ENCODE measurements around the gene ZNF276. TPM values are rescaled to one million over a fixed set of nuclear protein-coding genes. Genes with fewer than 3 reads are reported as not detected.

Gene ZNF276
- polyA plus RNA-seq, 1 of the 3 experiments (the other 2 are of a cell fraction), result 24.9 TPM

- Histone ChIP-seq H3K27ac (ENCODE audit: low read depth in 2 of 2, low read length in 1 of 2) (no peak overlapping the region), H3F3A (replicated peaks; ENCODE audit: insufficient read depth) (no peaks in the 10 kb centered on the region), H3K9me3 (no peaks in the 10 kb centered on the region), H3K9ac (no peak overlapping the region), H3K4me3 (ENCODE audit: low read depth in 2 of 2, low read length in 1 of 2) (no peak overlapping the region), H4K20me1 (ENCODE audit: insufficient read depth) (no peaks in the 10 kb centered on the region), H3K79me2 (ENCODE audit: insufficient read depth) (peaks cover under 1% of the 10 kb centered on the region; the same call in 1 of the 2 replicates), H3K4me2 (no peak overlapping the region), H3K36me3 (replicated peaks in 1 of 2; ENCODE audit: control insufficient read depth in 1 of 2, insufficient read depth in 2 of 2, low read length in 1 of 2) (peaks cover 0 to 10% of the 10 kb centered on the region in 2 experiments), H2AFZ (ENCODE audit: low read depth) (no peak overlapping the region), H3K27me3 (ENCODE audit: insufficient read depth) (no peaks in the 10 kb centered on the region), H3K4me1 (ENCODE audit: control insufficient read depth in 1 of 2, insufficient read depth in 2 of 2, low read depth in 1 of 2, low read length in 1 of 2) (no peaks in the 10 kb centered on the region; a peak in 1 of 4 replicates), H3K9me2 (no peaks in the 10 kb centered on the region)
- WGBS (ENCODE audit: low lambda C conversion rate), result 91% methylated on average over 9 of the region's 9 CpGs
- POLR2A ChIA-PET, result no interaction called here
- CTCF ChIA-PET, result interaction anchor here (1.0 to 14.5 kb wide), 3 partner anchors 44 to 113 kb away, joined by 3 to 162 read pairs (median 4); no protein-coding TSS in a partner anchor
- no peak for DNase-seq
- no peak for TF ChIP-seq MXI1 (IDR thresholded peaks at IDR 0.05; ENCODE audit: low read depth, low read length)
- no peak for TF ChIP-seq JUND (IDR thresholded peaks at IDR 0.05)
- no peak for TF ChIP-seq ZBTB33 (IDR thresholded peaks at IDR 0.05; ENCODE audit: borderline replicate concordance, low read depth)
- TF ChIP-seq SIN3A (IDR thresholded peaks at IDR 0.05; ENCODE audit: borderline replicate concordance, low read depth, low read length), result no peak
- TF ChIP-seq TEAD4 (IDR thresholded peaks at IDR 0.05; ENCODE audit: borderline replicate concordance, insufficient read depth), result no peak
- TF ChIP-seq YY1 (IDR thresholded peaks at IDR 0.05; ENCODE audit: low read depth), result no peak
These were observed 26.7 kb downstream of the ZNF276 start for GRCh38 chr16:89748076-89748475.

DNA sequence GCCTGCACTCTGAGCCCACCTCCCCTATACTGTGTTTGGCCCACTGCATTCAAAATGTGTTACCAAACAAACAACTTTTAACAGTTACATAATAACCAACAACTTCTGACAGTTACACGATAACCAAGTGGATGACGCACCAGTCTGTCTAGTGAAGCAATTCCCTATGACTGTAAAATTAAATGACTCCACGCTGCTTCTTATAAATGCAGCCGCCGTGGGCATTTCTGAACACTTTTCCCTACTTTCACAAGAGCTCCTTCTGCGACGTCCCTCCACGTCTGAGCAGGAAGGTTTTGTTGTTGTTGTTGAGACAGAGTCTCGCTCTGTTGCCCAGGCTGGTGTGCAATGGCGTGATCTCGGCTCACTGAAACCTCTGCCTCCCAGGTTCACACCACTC is 27.6 kb downstream of the ZNF276 start:
- H3K4me1 ChIP-seq (ENCODE audit: control insufficient read depth in 1 of 2, insufficient read depth in 2 of 2, low read depth in 1 of 2, low read length in 1 of 2), result no peaks in the 10 kb centered on the region; a peak in 1 of 4 replicates
- no peaks in the 10 kb centered on the region for H3K9me2 ChIP-seq
- no peak overlapping the region for H3K4me3 ChIP-seq (ENCODE audit: low read depth in 2 of 2, low read length in 1 of 2)
- no peak overlapping the region for H3K9ac ChIP-seq
- H3K36me3 ChIP-seq (replicated peaks in 1 of 2; ENCODE audit: control insufficient read depth in 1 of 2, insufficient read depth in 2 of 2, low read length in 1 of 2), result peaks cover 0 to 10% of the 10 kb centered on the region in 2 experiments
- no peaks in the 10 kb centered on the region for H3K27me3 ChIP-seq (ENCODE audit: insufficient read depth)
- no peak for TF ChIP-seq RFX5 (IDR thresholded peaks at IDR 0.05; ENCODE audit: low read length)
- no peak for TF ChIP-seq FOSL2 (IDR thresholded peaks at IDR 0.05; ENCODE audit: borderline replicate concordance, low read depth)
- no peaks in the 10 kb centered on the region for H3F3A ChIP-seq (replicated peaks; ENCODE audit: insufficient read depth)
- ChIA-PET POLR2A (no interaction called here), CTCF (interaction anchor here (14.5 kb wide), 1 partner anchor 112 kb away, joined by 162 read pairs; no protein-coding TSS in a partner anchor)
- no peaks in the 10 kb centered on the region for H3K9me3 ChIP-seq
- 93% methylated on average over 11 of the region's 11 CpGs for WGBS (ENCODE audit: low lambda C conversion rate)
- no peak overlapping the region for H3K4me2 ChIP-seq
- H3K79me2 ChIP-seq (ENCODE audit: insufficient read depth), result peaks cover 8% of the 10 kb centered on the region; the same call in 1 of the 2 replicates
- H2AFZ ChIP-seq (ENCODE audit: low read depth), result no peak overlapping the region
- H4K20me1 ChIP-seq (ENCODE audit: insufficient read depth), result no peaks in the 10 kb centered on the region
- DNase-seq, result no peak
- H3K27ac ChIP-seq (ENCODE audit: low read depth in 2 of 2, low read length in 1 of 2), result no peak overlapping the region

- no peaks in the 10 kb centered on the region for H3K9me2 ChIP-seq
- H3K27ac ChIP-seq (ENCODE audit: low read depth in 2 of 2, low read length in 1 of 2), result no peak overlapping the region
- no peak overlapping the region for H3K4me3 ChIP-seq (ENCODE audit: low read depth in 2 of 2, low read length in 1 of 2)
- ChIA-PET CTCF (interaction anchor here (1.2 to 14.5 kb wide), 2 partner anchors 13 to 112 kb away, joined by 3 to 162 read pairs; no protein-coding TSS in a partner anchor), POLR2A (no interaction called here)
- no peak overlapping the region for H3K4me2 ChIP-seq
- DNase-seq, result no peak
- H3K27me3 ChIP-seq (ENCODE audit: insufficient read depth), result no peaks in the 10 kb centered on the region
- WGBS (ENCODE audit: low lambda C conversion rate), result 96% methylated on average over 5 of the region's 10 CpGs
- peaks cover 8% of the 10 kb centered on the region; the same call in 1 of the 2 replicates for H3K79me2 ChIP-seq (ENCODE audit: insufficient read depth)
- H3K36me3 ChIP-seq (replicated peaks in 1 of 2; ENCODE audit: control insufficient read depth in 1 of 2, insufficient read depth in 2 of 2, low read length in 1 of 2), result peaks cover 0 to 10% of the 10 kb centered on the region in 2 experiments
- H3K4me1 ChIP-seq (ENCODE audit: control insufficient read depth in 1 of 2, insufficient read depth in 2 of 2, low read depth in 1 of 2, low read length in 1 of 2), result no peaks in the 10 kb centered on the region; a peak in 1 of 4 replicates
- no peaks in the 10 kb centered on the region for H4K20me1 ChIP-seq (ENCODE audit: insufficient read depth)
- H3F3A ChIP-seq (replicated peaks; ENCODE audit: insufficient read depth), result no peaks in the 10 kb centered on the region
- H3K9me3 ChIP-seq, result no peaks in the 10 kb centered on the region
- H2AFZ ChIP-seq (ENCODE audit: low read depth), result no peak overlapping the region
- TF ChIP-seq YY1 (IDR thresholded peaks at IDR 0.05; ENCODE audit: low read depth), result no peak
- no peak overlapping the region for H3K9ac ChIP-seq
These were observed 28.3 kb downstream of the ZNF276 start for GRCh38 chr16:89749637-89750036.

All from SK-N-SH (cell line).